SU-DHL-6 (cell line): ENCODE measurements around the gene HELQ.

Source experiments
- H2AFZ ChIP-seq: fragments of 200-600 bp; sonication (generic); 2 replicates; pipeline ENCODE4 v1.6.1; 2014; ENCODE audit warnings: low read depth, mild to moderate bottlenecking, moderate library complexity, mixed read lengths, antibody characterized with exemption, low read length; ENCODE audit not compliant: severe bottlenecking
- H3F3A ChIP-seq: fragments of 200-600 bp; shearing (Covaris generic); 2 replicates; pipeline ENCODE4 v1.6.0; 2016; ENCODE audit warnings: antibody characterized with exemption, mild to moderate bottlenecking; ENCODE audit not compliant: insufficient read depth
- H3K27ac ChIP-seq: fragments of 200-600 bp; sonication (generic); 2 replicates; pipeline ENCODE4 v1.5.1; 2016; ENCODE audit warnings: low read depth, mild to moderate bottlenecking, low read length, moderate library complexity, mixed read lengths
- H3K27me3 ChIP-seq: fragments of 200-600 bp; sonication (generic), shearing (Covaris generic); 2 replicates; pipeline ENCODE4 v1.6.0; 2014; ENCODE audit warnings: mild to moderate bottlenecking, low read length
- H3K36me3 ChIP-seq: fragments of 200-600 bp; sonication (generic); 2 replicates; pipeline ENCODE4 v1.6.1; 2014; ENCODE audit warnings: mild to moderate bottlenecking, low read length, mixed read lengths
- H3K4me2 ChIP-seq: fragments of 300-600, 200-600 bp; shearing (Covaris generic), sonication (generic); 2 replicates; pipeline ENCODE4 v1.6.0; 2014; ENCODE audit warnings: low read length, low read depth, mild to moderate bottlenecking; ENCODE audit not compliant: poor library complexity, severe bottlenecking
- H3K4me3 ChIP-seq: fragments of 200-600 bp; sonication (generic); 2 replicates; pipeline ENCODE4 v1.5.1; 2014; ENCODE audit warnings: antibody characterized with exemption, low read length, mild to moderate bottlenecking, mixed read lengths; ENCODE audit not compliant: insufficient read depth, poor library complexity, severe bottlenecking
- H3K79me2 ChIP-seq: fragments of 200-600 bp; sonication (generic); 2 replicates; pipeline ENCODE4 v1.6.1; 2014; ENCODE audit warnings: mild to moderate bottlenecking, low read length, moderate library complexity; ENCODE audit not compliant: insufficient read depth
- H3K9ac ChIP-seq: fragments of 200-600 bp; sonication (generic); 2 replicates; pipeline ENCODE4 v1.7.0; 2014; ENCODE audit warnings: mild to moderate bottlenecking, low read length
- H3K9me2 ChIP-seq: fragments of 200-600 bp; sonication (generic); replicated peaks from 2 replicates; pipeline ENCODE4 v1.6.1; 2014; ENCODE audit warnings: low read length; ENCODE audit not compliant: insufficient read depth
- H3K9me3 ChIP-seq: fragments of 200-600 bp; sonication (generic); 2 replicates; pipeline ENCODE4 v1.6.1; 2014; ENCODE audit warnings: low read length, mixed read lengths; ENCODE audit not compliant: insufficient read depth
- H4K20me1 ChIP-seq: fragments of 200-600 bp; sonication (generic); 2 replicates; pipeline ENCODE4 v1.6.1; 2014; ENCODE audit warnings: low read depth, mild to moderate bottlenecking, antibody characterized with exemption, low read length, moderate library complexity, mixed read lengths
- EZH2phosphoT487 ChIP-seq: fragments of 200-600 bp; sonication (generic), shearing (Covaris generic); conservative IDR thresholded peaks from 2 replicates; pipeline ENCODE4 v1.6.1; 2018; ENCODE audit warnings: mild to moderate bottlenecking, antibody characterized with exemption, low read length, moderate library complexity, mixed read lengths
- TF ChIP-seq, protein P1 (sequence below): fragments of 200-600 bp; sonication (generic); IDR thresholded peaks from one replicate; pipeline ENCODE4 v1.5.1; 2017; ENCODE audit warnings: antibody characterized with exemption, mild to moderate bottlenecking, low read length, moderate library complexity; ENCODE audit not compliant: insufficient read depth, poor library complexity, severe bottlenecking

The HELQ gene

DNA sequence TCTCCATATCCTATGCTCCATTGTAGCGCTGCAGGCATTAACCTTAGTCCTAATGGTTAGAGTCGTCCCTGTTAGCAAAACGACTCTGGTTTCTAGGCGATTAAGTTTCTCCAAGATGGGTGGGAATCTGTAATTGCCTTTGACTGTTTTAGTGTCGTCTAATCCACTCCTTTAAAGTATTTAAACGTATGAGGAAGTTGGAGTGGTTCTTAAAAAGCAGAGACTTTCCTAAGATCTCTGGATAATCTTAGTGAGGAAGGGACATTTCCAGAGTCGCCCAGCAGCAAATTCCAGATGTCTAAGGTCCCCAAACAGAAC, 520 bp upstream of the HELQ start:
- Histone ChIP-seq H3K9ac (peak overlapping the region; percentile 81), H3K4me2 (peak overlapping the region; percentile 96), H3F3A (peaks cover 9% of the 10 kb centered on the region; the same call in 1 of the 2 replicates), H3K4me3 (peak overlapping the region; percentile 96), H2AFZ (peak overlapping the region; percentile 68), H4K20me1 (no peaks in the 10 kb centered on the region), H3K79me2 (peaks cover 44% of the 10 kb centered on the region), H3K27ac (peak overlapping the region; percentile 66), H3K36me3 (peaks cover 6% of the 10 kb centered on the region; the same call in 1 of the 2 replicates), H3K9me2 (no peaks in the 10 kb centered on the region), H3K27me3 (no peaks in the 10 kb centered on the region), H3K9me3 (no peaks in the 10 kb centered on the region)
- TF ChIP-seq, protein P1, sequence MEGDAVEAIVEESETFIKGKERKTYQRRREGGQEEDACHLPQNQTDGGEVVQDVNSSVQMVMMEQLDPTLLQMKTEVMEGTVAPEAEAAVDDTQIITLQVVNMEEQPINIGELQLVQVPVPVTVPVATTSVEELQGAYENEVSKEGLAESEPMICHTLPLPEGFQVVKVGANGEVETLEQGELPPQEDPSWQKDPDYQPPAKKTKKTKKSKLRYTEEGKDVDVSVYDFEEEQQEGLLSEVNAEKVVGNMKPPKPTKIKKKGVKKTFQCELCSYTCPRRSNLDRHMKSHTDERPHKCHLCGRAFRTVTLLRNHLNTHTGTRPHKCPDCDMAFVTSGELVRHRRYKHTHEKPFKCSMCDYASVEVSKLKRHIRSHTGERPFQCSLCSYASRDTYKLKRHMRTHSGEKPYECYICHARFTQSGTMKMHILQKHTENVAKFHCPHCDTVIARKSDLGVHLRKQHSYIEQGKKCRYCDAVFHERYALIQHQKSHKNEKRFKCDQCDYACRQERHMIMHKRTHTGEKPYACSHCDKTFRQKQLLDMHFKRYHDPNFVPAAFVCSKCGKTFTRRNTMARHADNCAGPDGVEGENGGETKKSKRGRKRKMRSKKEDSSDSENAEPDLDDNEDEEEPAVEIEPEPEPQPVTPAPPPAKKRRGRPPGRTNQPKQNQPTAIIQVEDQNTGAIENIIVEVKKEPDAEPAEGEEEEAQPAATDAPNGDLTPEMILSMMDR: no peak
- TF ChIP-seq EZH2phosphoT487: no peak

- peaks cover 44% of the 10 kb centered on the region for H3K79me2 ChIP-seq
These were observed 937 bp downstream of the HELQ start for GRCh38 chr4:83454686-83455085.

GRCh38 chr4:83449009-83449408, 6.6 kb downstream of the HELQ start:
- Histone ChIP-seq H3K4me3 (no peak overlapping the region), H3K27me3 (no peaks in the 10 kb centered on the region), H3K9me2 (no peaks in the 10 kb centered on the region), H3K79me2 (peaks cover 6% of the 10 kb centered on the region; the same call in 1 of the 2 replicates), H3K36me3 (no peaks in the 10 kb centered on the region), H3K9me3 (no peaks in the 10 kb centered on the region), H4K20me1 (no peaks in the 10 kb centered on the region), H3K4me2 (no peak overlapping the region), H3F3A (no peaks in the 10 kb centered on the region), H2AFZ (no peak overlapping the region), H3K9ac (no peak overlapping the region), H3K27ac (no peak overlapping the region)
- TF ChIP-seq, protein P1: no peak
- TF ChIP-seq EZH2phosphoT487: no peak

More at GRCh38 chr4:83454686-83455085, 937 bp downstream of the HELQ start:
- peaks cover 9% of the 10 kb centered on the region; the same call in 1 of the 2 replicates for H3F3A ChIP-seq
- peak overlapping the region; percentile 87 for H3K4me3 ChIP-seq
- TF ChIP-seq, protein P1: no peak
- no peak for TF ChIP-seq EZH2phosphoT487
- H3K4me2 ChIP-seq: peak overlapping the region; percentile 79
- no peaks in the 10 kb centered on the region for H3K27me3 ChIP-seq
- no peak overlapping the region for H2AFZ ChIP-seq
- peaks cover 4% of the 10 kb centered on the region; the same call in 1 of the 2 replicates for H3K36me3 ChIP-seq
- no peaks in the 10 kb centered on the region for H3K9me2 ChIP-seq
- H3K27ac ChIP-seq: peak overlapping the region; percentile 69
- H3K9ac ChIP-seq: peak overlapping the region; percentile 81
- H4K20me1 ChIP-seq: no peaks in the 10 kb centered on the region
- no peaks in the 10 kb centered on the region for H3K9me3 ChIP-seq
